AG09319 (cell line): ENCODE results near the gene TMEM217.

Experiments used
- DNase-seq: peaks from one replicate; pipeline ENCODE4 v3.0.0-alpha.2; 2010; ENCODE audit warnings: low read depth; ENCODE audit errors: extremely low read depth
- TF ChIP-seq, protein P1 (sequence below): IDR thresholded peaks from 2 replicates; pipeline ENCODE4 v1.5.1; 2011; ENCODE audit warnings: low read depth, mild to moderate bottlenecking, inconsistent platforms, low read length, moderate library complexity

The TMEM217 gene

DNA sequence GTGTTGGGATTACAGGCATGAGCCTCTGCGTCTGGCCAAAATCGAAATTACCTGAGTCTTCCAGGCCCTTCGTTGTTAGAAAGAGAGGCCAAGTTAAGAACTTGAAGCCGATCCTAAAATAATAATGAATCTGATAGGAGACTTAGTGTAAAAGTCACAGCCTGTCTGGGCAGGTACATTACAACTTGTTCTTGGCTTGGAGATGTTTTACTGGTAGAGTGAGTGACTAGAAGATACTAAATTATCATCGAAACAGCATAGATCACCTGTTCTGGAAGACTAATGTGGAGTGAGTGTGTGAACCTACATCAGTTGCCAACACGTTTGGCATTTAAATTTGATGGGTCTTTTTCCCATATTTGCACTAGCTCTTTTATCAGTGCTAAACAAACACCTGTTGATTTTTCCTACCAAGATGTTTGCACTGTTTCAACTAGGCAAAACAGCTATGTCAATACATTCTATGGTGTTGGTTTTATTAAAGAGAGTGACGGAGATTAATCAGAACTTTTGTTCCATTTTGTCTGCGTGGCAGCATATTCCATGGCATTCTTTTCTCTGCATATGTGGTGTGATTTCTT is 4.6 kb upstream of the TMEM217 start:
- TF ChIP-seq, protein P1, sequence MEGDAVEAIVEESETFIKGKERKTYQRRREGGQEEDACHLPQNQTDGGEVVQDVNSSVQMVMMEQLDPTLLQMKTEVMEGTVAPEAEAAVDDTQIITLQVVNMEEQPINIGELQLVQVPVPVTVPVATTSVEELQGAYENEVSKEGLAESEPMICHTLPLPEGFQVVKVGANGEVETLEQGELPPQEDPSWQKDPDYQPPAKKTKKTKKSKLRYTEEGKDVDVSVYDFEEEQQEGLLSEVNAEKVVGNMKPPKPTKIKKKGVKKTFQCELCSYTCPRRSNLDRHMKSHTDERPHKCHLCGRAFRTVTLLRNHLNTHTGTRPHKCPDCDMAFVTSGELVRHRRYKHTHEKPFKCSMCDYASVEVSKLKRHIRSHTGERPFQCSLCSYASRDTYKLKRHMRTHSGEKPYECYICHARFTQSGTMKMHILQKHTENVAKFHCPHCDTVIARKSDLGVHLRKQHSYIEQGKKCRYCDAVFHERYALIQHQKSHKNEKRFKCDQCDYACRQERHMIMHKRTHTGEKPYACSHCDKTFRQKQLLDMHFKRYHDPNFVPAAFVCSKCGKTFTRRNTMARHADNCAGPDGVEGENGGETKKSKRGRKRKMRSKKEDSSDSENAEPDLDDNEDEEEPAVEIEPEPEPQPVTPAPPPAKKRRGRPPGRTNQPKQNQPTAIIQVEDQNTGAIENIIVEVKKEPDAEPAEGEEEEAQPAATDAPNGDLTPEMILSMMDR, result no peak
- no peak for DNase-seq

DNA sequence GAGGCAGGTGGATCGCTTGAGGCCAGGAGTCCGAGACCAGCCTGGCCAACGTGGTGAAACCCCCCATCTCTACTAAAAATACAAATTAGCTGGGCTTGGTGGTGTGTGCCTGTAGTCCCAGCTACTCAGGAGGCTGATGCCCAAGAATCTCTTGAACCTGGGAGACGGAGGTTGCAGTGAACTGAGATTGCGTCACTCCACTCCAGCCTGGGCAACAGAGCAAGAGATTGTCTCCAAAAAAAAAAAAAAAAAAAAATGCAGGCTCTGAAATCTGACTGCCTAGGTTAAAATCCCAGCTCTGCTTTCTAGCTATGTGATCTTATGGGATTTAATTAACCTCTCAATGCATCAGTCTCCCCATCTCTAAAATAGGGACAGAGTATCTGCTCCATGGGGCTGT is 3.3 kb upstream of the TMEM217 start:
- TF ChIP-seq, protein P1, result no peak
- DNase-seq, result no peak

DNA sequence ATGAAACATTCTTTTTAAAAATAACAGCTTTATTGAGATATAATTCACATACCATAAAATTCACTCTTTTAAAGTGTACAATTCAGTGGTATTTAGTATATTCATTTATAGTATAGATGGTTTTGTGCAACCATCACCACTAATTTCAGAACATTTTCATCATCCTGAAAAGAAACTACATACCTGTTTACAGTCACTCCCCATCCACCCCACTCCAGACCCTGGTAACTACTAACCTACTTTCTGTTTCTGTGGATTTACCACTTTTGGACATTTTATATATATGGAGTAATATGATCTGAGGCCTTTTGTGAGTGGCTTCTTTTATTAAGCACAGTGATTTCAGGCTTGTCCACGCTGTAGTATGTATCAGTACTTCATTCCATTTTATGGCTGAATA is 2.5 kb upstream of the TMEM217 start:
- TF ChIP-seq, protein P1, result no peak

DNA sequence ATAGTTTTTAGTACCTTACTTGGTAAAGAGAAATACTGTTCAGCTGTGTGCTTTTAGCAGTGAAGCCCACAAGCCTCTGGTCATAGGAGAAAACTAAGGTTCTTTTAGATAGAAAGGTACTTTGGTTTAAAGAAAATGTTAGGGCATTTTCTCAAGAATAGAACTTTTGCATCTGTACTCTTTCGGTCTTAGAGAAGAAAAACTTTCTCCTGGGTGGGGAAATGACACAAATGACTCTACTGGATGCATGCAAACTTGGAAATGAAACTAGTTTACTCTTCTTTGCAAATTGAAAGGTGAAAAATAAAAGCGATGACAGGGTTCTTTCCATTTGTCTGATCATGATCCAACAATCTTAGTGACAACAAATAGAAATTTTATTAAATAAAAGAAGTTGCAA is 2.1 kb upstream of the TMEM217 start:
- DNase-seq, result no peak
- TF ChIP-seq, protein P1, result no peak

More for the DNA sequence above, 2.5 kb upstream of the TMEM217 start:
- DNase-seq, result no peak

DNA sequence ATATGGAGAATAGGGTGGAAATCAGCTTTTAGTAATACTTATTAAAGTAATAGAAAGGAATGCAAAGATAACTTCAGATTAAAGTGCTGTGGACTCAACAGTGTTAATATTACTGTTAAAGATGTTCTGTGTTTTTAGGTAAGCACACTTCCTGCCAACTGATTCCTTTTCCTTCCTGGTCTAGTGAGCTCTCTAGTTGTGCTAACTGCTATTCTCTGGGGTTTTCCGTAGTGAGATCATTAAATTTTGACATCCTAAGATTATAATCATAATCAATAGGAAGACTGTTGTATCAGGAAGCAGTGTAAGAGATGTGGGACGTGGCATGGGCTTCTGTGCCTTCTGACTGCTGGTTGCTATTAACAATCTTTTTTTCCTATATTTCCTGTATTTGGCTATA is 1.2 kb upstream of the TMEM217 start:
- TF ChIP-seq, protein P1, result no peak
- no peak for DNase-seq

DNA sequence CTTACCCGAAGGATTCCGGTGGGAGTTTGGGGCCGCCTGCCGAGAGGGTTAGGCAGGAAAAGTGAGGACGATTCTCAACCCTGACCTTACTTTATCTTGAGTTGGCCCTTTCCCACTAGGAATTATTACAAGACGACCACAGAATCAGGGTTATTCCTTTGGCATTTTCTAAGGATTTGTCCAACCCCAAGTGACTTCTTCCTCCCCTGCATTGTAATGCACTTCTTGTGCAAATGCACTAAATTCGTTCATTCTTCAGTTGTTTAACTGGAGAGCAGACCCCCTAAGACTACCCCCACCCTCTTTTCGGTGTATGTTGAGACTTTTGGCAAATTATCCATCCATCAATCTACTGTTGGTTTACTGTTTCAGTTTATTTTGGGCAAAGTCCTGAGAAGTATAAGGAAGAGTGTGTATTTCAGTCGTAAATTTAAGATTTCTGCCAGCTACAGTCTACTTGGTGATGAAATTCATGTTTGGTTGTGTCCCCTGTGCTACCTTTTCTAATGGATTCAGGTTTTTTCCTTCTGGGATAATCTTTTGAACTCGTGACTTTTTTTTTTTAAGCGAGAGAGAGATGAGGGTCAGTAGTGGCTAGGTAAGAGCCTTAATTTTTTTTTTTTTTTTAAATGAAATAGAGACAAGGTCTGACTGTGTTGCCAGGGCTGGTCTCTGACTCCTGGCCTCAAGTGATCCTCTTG is 611 bp upstream of the TMEM217 start:
- DNase-seq, result no peak
- TF ChIP-seq, protein P1, result no peak; the same call in 1 of the 2 replicates

DNA sequence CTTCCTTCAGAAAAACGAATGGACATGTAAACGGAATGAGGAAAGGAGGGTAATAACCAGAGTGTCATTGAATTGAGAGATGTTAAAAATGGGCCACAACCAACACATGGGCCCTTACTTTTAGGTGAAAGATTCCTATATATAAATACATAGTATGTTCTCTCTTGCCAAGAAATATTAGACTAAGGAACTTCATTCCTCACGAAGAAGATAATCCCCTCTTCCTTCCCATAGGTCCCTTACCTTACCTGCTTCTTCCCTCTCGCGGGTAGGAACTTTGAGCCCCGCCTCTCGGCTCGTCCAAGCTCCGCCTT is 667 bp downstream of the TMEM217 start:
- TF ChIP-seq, protein P1, result no peak
- no peak for DNase-seq
